Measurements from ENCODE around the gene PLA2G2E.

The PLA2G2E gene

DNA sequence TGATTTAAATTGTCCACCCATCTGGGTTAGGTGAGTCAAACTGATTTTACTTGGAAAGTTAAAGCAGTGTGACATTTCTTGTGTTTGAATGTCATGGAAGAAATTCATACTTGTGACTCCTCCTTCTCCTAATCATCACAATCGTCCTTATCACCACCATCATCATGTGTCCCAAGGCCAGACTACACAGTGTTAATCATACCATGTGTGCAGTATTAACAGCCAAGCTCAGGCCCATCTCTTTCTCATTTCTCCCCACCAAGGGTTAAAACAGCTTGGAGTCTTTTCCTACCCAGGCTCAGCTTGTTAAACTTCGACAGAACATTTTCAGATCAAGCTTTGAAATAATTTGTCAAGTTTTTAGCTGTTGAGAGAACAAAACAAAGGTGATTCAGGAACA lies 22.5 kb upstream of the PLA2G2E start:
- TF ChIP-seq, protein P1, sequence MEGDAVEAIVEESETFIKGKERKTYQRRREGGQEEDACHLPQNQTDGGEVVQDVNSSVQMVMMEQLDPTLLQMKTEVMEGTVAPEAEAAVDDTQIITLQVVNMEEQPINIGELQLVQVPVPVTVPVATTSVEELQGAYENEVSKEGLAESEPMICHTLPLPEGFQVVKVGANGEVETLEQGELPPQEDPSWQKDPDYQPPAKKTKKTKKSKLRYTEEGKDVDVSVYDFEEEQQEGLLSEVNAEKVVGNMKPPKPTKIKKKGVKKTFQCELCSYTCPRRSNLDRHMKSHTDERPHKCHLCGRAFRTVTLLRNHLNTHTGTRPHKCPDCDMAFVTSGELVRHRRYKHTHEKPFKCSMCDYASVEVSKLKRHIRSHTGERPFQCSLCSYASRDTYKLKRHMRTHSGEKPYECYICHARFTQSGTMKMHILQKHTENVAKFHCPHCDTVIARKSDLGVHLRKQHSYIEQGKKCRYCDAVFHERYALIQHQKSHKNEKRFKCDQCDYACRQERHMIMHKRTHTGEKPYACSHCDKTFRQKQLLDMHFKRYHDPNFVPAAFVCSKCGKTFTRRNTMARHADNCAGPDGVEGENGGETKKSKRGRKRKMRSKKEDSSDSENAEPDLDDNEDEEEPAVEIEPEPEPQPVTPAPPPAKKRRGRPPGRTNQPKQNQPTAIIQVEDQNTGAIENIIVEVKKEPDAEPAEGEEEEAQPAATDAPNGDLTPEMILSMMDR (IDR thresholded peaks at IDR 0.05; ENCODE audit: insufficient read depth, low read depth, low read length, missing control alignments), result no peak
- H3K4me3 ChIP-seq (ENCODE audit: low read depth, low read length), result no peak overlapping the region
- no peak for DNase-seq (ENCODE audit: low read depth)

DNA sequence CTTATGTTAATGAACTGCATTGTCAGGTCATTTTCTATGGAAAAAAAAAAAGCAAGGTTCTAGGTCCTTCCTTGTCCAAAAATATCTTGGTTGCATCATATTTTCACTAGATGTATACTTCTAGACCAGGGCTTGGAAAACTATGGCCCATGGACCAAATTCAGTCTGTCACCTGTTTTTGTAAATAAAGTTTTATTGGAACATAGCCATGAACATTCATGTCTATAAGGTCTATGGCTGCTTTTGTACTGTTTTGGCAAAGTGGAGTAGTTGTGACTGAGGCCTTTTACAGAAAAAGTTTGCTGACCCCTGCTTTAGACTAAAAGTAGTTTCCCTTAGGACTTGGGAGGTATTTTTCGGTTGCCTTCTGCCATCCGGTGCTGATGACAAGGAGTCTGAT lies 19.2 kb upstream of the PLA2G2E start:
- DNase-seq (ENCODE audit: low read depth), result no peak
- H3K4me3 ChIP-seq (ENCODE audit: low read depth, low read length), result no peak overlapping the region
- TF ChIP-seq, protein P1 (IDR thresholded peaks at IDR 0.05; ENCODE audit: insufficient read depth, low read depth, low read length, missing control alignments), result no peak

DNA sequence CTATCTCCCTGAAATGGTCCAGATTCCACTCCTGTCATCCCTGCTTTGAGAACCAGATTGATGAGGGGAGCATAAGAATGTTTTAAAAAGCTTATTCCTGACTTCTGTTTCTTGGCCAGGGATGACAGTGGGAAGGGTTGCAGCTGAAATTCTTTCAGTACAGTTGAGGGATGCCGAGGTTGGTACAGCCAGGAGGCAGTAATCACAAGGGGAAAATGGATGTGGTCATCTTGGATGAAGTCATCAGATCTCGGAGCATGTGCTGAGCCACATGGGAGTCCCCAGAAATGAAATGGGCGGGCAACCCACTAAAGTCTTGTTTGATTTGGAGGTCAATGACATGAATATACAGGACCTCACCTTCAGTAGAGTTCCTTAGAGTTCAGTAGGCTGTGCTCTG lies 18.7 kb upstream of the PLA2G2E start:
- TF ChIP-seq, protein P1 (IDR thresholded peaks at IDR 0.05; ENCODE audit: insufficient read depth, low read depth, low read length, missing control alignments), result no peak
- no peak overlapping the region for H3K4me3 ChIP-seq (ENCODE audit: low read depth, low read length)
- no peak for DNase-seq (ENCODE audit: low read depth)

DNA sequence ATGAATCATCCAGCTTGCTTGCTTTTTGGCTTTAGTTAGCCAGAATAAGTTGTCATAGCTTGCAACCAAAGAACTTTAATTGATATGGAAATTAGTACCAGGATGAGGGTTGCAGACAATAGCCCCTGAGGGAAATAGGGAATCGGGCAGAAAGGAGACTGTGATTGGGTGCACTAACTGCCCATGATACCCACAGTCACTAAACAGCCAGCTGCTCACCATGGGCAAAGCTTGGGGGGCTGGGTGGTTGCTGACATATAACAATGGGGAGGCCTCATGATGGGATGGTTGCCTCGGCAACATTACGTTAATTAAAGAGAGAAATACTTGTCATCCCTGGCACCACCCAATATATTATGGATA lies 17.8 kb upstream of the PLA2G2E start:
- no peak for DNase-seq (ENCODE audit: low read depth)
- TF ChIP-seq, protein P1 (IDR thresholded peaks at IDR 0.05; ENCODE audit: insufficient read depth, low read depth, low read length, missing control alignments), result no peak
- no peak overlapping the region for H3K4me3 ChIP-seq (ENCODE audit: low read depth, low read length)

DNA sequence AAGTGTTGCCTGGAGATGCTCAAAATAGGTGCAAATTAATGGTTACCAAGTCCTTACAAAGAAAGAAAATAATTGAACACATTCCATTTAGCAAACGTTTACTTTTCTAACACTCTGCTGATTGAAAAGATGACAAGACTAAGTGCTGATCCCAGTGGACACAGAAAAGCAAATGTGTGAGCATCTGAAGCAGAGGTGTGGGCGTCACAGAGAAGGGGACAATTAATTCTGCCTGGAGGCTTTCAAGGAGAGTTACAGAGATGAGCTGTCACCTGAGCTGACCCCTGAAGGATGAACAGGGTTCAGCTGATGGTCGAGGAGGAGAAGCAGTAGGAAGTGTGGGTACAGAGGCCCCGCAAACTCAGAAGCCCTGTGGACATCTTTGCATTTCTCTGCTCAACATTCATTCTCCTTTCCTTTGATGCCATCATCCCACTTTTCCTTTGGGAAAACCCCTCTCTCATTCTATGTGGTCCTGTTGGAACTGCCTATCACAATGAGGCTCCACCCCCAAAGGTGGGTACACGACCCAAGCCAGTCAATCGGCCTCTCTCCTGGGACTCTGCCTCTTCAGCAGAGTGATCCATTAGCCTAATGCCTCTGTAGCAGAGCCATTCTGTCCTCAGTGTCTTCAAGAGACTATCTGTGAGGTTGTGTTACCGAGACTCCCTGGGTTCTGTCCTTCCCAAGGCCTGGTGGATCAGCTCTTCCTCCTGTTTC lies 17.2 kb upstream of the PLA2G2E start:
- no peak overlapping the region for H3K4me3 ChIP-seq (ENCODE audit: low read depth, low read length)
- TF ChIP-seq, protein P1 (IDR thresholded peaks at IDR 0.05; ENCODE audit: insufficient read depth, low read depth, low read length, missing control alignments), result no peak
- no peak for DNase-seq (ENCODE audit: low read depth)

DNA sequence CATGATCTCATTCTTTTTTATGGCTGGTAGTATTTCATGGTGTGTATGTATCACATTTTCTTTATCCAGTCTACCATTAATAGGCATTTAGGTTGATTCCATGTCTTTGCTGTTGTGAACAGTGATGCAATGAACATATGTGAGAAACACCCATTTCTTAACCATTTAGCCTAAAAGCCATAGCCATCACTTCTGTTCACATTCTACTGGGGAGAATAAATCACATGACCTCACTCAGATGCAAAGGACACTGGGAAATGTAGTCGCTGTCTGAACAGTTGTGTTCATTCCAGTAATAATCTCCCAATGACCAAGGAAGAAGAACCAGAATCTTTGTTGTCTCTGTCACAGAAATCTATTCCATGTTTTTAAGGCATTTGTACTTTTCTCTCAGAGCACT lies 15.1 kb upstream of the PLA2G2E start:
- TF ChIP-seq, protein P1 (IDR thresholded peaks at IDR 0.05; ENCODE audit: insufficient read depth, low read depth, low read length, missing control alignments), result no peak
- no peak for DNase-seq (ENCODE audit: low read depth)
- H3K4me3 ChIP-seq (ENCODE audit: low read depth, low read length), result no peak overlapping the region
